Smooth muscle cell (in vitro differentiated cells): Measurements from ENCODE around the gene MAD1L1. TPM values are rescaled to one million over a fixed set of nuclear protein-coding genes. Genes with fewer than 3 reads are reported as not detected.

Experiments used
- DNase-seq: peaks from one replicate; lab custom pipeline; 2025; ENCODE audit not compliant: unreplicated experiment; lab: John Stamatoyannopoulos, UW
- H2AFZ ChIP-seq: fragments of 200-600 bp; sonication (generic); 2 replicates; pipeline ENCODE4 v1.6.0; 2016; ENCODE audit warnings: antibody characterized with exemption, low read depth, mild to moderate bottlenecking
- H3F3A ChIP-seq: fragments of 200-600 bp; sonication (generic); 2 replicates; pipeline ENCODE4 v1.6.0; 2017; ENCODE audit warnings: antibody characterized with exemption, low read depth
- H3K27ac ChIP-seq: fragments of 200-600 bp; sonication (generic); 2 replicates; pipeline ENCODE4 v1.5.1; 2016; ENCODE audit warnings: low read depth, mild to moderate bottlenecking
- H3K27me3 ChIP-seq: fragments of 200-600 bp; sonication (generic); 2 replicates; pipeline ENCODE4 v1.6.1; 2016; ENCODE audit warnings: low read depth, mild to moderate bottlenecking
- H3K36me3 ChIP-seq: fragments of 200-600 bp; sonication (generic); 2 replicates; pipeline ENCODE4 v1.5.1; 2016; ENCODE audit warnings: low read depth
- H3K4me1 ChIP-seq: fragments of 200-600 bp; sonication (generic); 2 replicates; pipeline ENCODE4 v1.5.1; 2016; ENCODE audit warnings: low read depth
- H3K4me2 ChIP-seq: fragments of 200-600 bp; sonication (generic); 2 replicates; pipeline ENCODE4 v1.6.0; 2016; ENCODE audit warnings: mild to moderate bottlenecking
- H3K4me3 ChIP-seq: fragments of 200-600 bp; sonication (generic); 2 replicates; pipeline ENCODE4 v1.5.1; 2016; ENCODE audit warnings: mild to moderate bottlenecking
- H3K79me2 ChIP-seq: fragments of 200-600 bp; sonication (generic); 2 replicates; pipeline ENCODE4 v1.6.0; 2016; ENCODE audit warnings: low read depth, mild to moderate bottlenecking
- H3K9ac ChIP-seq: fragments of 200-600 bp; sonication (generic); 2 replicates; pipeline ENCODE4 v1.6.0; 2016; ENCODE audit warnings: low read depth
- H3K9me3 ChIP-seq: fragments of 200-600 bp; sonication (generic); replicated peaks from 2 replicates; pipeline ENCODE4 v1.5.1; 2016; ENCODE audit warnings: low read depth
- H4K20me1 ChIP-seq: fragments of 200-600 bp; sonication (generic); 2 replicates; pipeline ENCODE4 v1.6.0; 2016; ENCODE audit warnings: low read depth
- WGBS: methylation state at CpG from one replicate; pipeline ENCODE4 v1.1.7; 2016; ENCODE audit warnings: low lambda C conversion rate; 5-methylcytosine and 5-hydroxymethylcytosine counted together
- polyA plus RNA-seq: library from polyadenylated mRNA; unstranded; fragments of >200 nt; fragmentation: Nextera tagmentation; extraction: Ambion mirVana; gene quantifications from 2 replicates; pipeline ENCODE4 v1.2.1, GENCODE V29; 2016
- total RNA-seq: library from RNA; depleted of rRNA; stranded (reverse); fragments of >200 nt; gene quantifications from 2 replicates; pipeline ENCODE4 v1.2.3, GENCODE V29; 2014
- TF ChIP-seq, protein P1 (sequence below): fragments of 200-600 bp; sonication (generic); IDR thresholded peaks from 2 replicates; pipeline ENCODE4 v1.5.1; 2017; ENCODE audit warnings: borderline replicate concordance, mild to moderate bottlenecking, antibody characterized with exemption; ENCODE audit not compliant: insufficient read depth, poor library complexity, severe bottlenecking

Gene MAD1L1
- total and polyA plus RNA-seq, 2 experiments from 2014 or later: 33.4 to 60.7 TPM

GRCh38 chr7:2044311-2044882 is 188.3 kb downstream of the MAD1L1 start:
- Histone ChIP-seq H3K79me2 (no peaks in the 10 kb centered on the region), H3K4me1 (no peaks in the 10 kb centered on the region), H3K4me2 (no peak overlapping the region), H3K9ac (no peak overlapping the region), H3K27me3 (no peaks in the 10 kb centered on the region), H3K27ac (no peak overlapping the region), H3K9me3 (no peaks in the 10 kb centered on the region), H3K4me3 (no peak overlapping the region), H3K36me3 (no peaks in the 10 kb centered on the region), H3F3A (no peaks in the 10 kb centered on the region), H4K20me1 (peaks cover 23% of the 10 kb centered on the region), H2AFZ (no peak overlapping the region)
- WGBS: 97% methylated on average over 21 of the region's 21 CpGs
- DNase-seq: no peak
- TF ChIP-seq, protein P1, sequence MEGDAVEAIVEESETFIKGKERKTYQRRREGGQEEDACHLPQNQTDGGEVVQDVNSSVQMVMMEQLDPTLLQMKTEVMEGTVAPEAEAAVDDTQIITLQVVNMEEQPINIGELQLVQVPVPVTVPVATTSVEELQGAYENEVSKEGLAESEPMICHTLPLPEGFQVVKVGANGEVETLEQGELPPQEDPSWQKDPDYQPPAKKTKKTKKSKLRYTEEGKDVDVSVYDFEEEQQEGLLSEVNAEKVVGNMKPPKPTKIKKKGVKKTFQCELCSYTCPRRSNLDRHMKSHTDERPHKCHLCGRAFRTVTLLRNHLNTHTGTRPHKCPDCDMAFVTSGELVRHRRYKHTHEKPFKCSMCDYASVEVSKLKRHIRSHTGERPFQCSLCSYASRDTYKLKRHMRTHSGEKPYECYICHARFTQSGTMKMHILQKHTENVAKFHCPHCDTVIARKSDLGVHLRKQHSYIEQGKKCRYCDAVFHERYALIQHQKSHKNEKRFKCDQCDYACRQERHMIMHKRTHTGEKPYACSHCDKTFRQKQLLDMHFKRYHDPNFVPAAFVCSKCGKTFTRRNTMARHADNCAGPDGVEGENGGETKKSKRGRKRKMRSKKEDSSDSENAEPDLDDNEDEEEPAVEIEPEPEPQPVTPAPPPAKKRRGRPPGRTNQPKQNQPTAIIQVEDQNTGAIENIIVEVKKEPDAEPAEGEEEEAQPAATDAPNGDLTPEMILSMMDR: no peak

- H3K27ac ChIP-seq: no peak overlapping the region
- WGBS: 93% methylated on average over 32 of the region's 32 CpGs
- no peak overlapping the region for H2AFZ ChIP-seq
- H3K9me3 ChIP-seq: no peaks in the 10 kb centered on the region
- no peaks in the 10 kb centered on the region for H3F3A ChIP-seq
- no peaks in the 10 kb centered on the region for H3K79me2 ChIP-seq
- H3K36me3 ChIP-seq: no peaks in the 10 kb centered on the region
- no peak for DNase-seq
- no peak overlapping the region for H3K9ac ChIP-seq
- no peaks in the 10 kb centered on the region for H3K4me1 ChIP-seq
- no peaks in the 10 kb centered on the region for H3K27me3 ChIP-seq
- peaks cover 13% of the 10 kb centered on the region for H4K20me1 ChIP-seq
- TF ChIP-seq, protein P1: no peak
- no peak overlapping the region for H3K4me2 ChIP-seq
- H3K4me3 ChIP-seq: no peak overlapping the region
Observed at GRCh38 chr7:2043316-2044039, 189.3 kb downstream of the MAD1L1 start.

DNA sequence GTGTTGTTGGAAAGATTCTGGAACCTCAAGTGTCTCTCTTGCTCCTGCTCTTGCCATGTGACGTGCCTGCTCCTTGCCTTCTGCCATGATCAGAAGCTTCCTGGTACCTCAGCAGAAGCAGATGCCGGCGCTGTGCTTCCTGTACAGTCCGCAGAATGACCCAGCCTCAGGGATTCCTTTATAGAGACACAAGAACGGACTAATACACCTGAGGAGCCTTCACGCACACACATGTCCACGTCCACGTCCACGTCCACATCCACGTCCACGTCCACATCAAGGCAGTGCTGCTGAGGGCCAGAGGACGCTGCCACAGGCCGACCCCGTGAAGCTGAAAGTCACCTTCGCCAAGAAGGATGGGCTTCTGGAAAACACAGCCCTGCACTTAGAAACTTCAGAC is 190.1 kb downstream of the MAD1L1 start:
- no peak for DNase-seq
- H3K9ac ChIP-seq: no peak overlapping the region
- WGBS: 91% methylated on average over 15 of the region's 15 CpGs
- no peaks in the 10 kb centered on the region for H3F3A ChIP-seq
- no peaks in the 10 kb centered on the region for H3K4me1 ChIP-seq
- no peak overlapping the region for H3K4me2 ChIP-seq
- H3K9me3 ChIP-seq: no peaks in the 10 kb centered on the region
- H3K4me3 ChIP-seq: no peak overlapping the region
- peaks cover 7% of the 10 kb centered on the region for H4K20me1 ChIP-seq
- no peaks in the 10 kb centered on the region for H3K27me3 ChIP-seq
- TF ChIP-seq, protein P1: no peak
- no peak overlapping the region for H3K27ac ChIP-seq
- no peaks in the 10 kb centered on the region for H3K36me3 ChIP-seq
- H2AFZ ChIP-seq: no peak overlapping the region
- no peaks in the 10 kb centered on the region for H3K79me2 ChIP-seq
